ENCODE results near the gene CADM1.

Gene CADM1

GRCh38 chr11:115161876-115162275 lies 342.3 kb downstream of the CADM1 start:
- DNase-seq (ENCODE audit: low read depth in 2 of 2, low spot score in 1 of 2): no peak

- DNase-seq (ENCODE audit: low read depth in 2 of 2, low spot score in 1 of 2): no peak
Observed at GRCh38 chr11:115159207-115159606, 345.0 kb downstream of the CADM1 start.

- DNase-seq (ENCODE audit: low read depth in 2 of 2, low spot score in 1 of 2): no peak
Observed at GRCh38 chr11:115158053-115158452, 346.2 kb downstream of the CADM1 start.

- no peak for DNase-seq (ENCODE audit: low read depth in 2 of 2, low spot score in 1 of 2)
Observed at GRCh38 chr11:115157247-115157646, 347.0 kb downstream of the CADM1 start.

GRCh38 chr11:115155978-115156377 lies 348.2 kb downstream of the CADM1 start:
- no peak for DNase-seq (ENCODE audit: low read depth in 2 of 2, low spot score in 1 of 2)

- DNase-seq (ENCODE audit: low read depth in 2 of 2, low spot score in 1 of 2): no peak
Observed at GRCh38 chr11:115155320-115155719, 348.9 kb downstream of the CADM1 start.

GRCh38 chr11:115154355-115154736 lies 349.9 kb downstream of the CADM1 start:
- no peak for DNase-seq (ENCODE audit: low read depth in 2 of 2, low spot score in 1 of 2)

- no peak for DNase-seq (ENCODE audit: low read depth in 2 of 2, low spot score in 1 of 2)
Observed at GRCh38 chr11:115153731-115154354, 350.4 kb downstream of the CADM1 start.

- DNase-seq (ENCODE audit: low read depth in 2 of 2, low spot score in 1 of 2): no peak
Observed at GRCh38 chr11:115153135-115153534, 351.1 kb downstream of the CADM1 start.

- no peak for DNase-seq (ENCODE audit: low read depth in 2 of 2, low spot score in 1 of 2)
Observed at GRCh38 chr11:115151010-115151409, 353.2 kb downstream of the CADM1 start.

GRCh38 chr11:115148691-115149090 lies 355.5 kb downstream of the CADM1 start:
- DNase-seq (ENCODE audit: low read depth in 2 of 2, low spot score in 1 of 2): no peak

- no peak for DNase-seq (ENCODE audit: low read depth in 2 of 2, low spot score in 1 of 2)
Observed at GRCh38 chr11:115148101-115148500, 356.1 kb downstream of the CADM1 start.

- no peak for DNase-seq (ENCODE audit: low read depth in 2 of 2, low spot score in 1 of 2)
Observed at GRCh38 chr11:115147243-115147807, 356.9 kb downstream of the CADM1 start.

GRCh38 chr11:115146425-115146824 lies 357.8 kb downstream of the CADM1 start:
- DNase-seq (ENCODE audit: low read depth in 2 of 2, low spot score in 1 of 2): no peak

GRCh38 chr11:115145324-115145723 lies 358.9 kb downstream of the CADM1 start:
- no peak for DNase-seq (ENCODE audit: low read depth in 2 of 2, low spot score in 1 of 2)

GRCh38 chr11:115144914-115145313 lies 359.3 kb downstream of the CADM1 start:
- no peak for DNase-seq (ENCODE audit: low read depth in 2 of 2, low spot score in 1 of 2)

GRCh38 chr11:115144014-115144413 lies 360.2 kb downstream of the CADM1 start:
- DNase-seq (ENCODE audit: low read depth in 2 of 2, low spot score in 1 of 2): no peak

GRCh38 chr11:115141231-115142114 lies 362.7 kb downstream of the CADM1 start:
- no peak for DNase-seq (ENCODE audit: low read depth in 2 of 2, low spot score in 1 of 2)

- no peak for DNase-seq (ENCODE audit: low read depth in 2 of 2, low spot score in 1 of 2)
Observed at GRCh38 chr11:115135936-115136335, 368.3 kb downstream of the CADM1 start.

GRCh38 chr11:115134926-115135325 lies 369.3 kb downstream of the CADM1 start:
- no peak for DNase-seq (ENCODE audit: low read depth in 2 of 2, low spot score in 1 of 2)

- DNase-seq (ENCODE audit: low read depth in 2 of 2, low spot score in 1 of 2): no peak
Observed at GRCh38 chr11:115133475-115134209, 370.6 kb downstream of the CADM1 start.

Measured in stimulated activated CD8-positive, alpha-beta memory T cell treated with anti-CD3 and anti-CD28 coated beads, Interleukin-4, amount 100 ng/mL, for 1 hour (primary cell).